SK-MEL-5 (cell line): ENCODE results near the gene VIM. TPM values are rescaled to one million over a fixed set of nuclear protein-coding genes. Genes with fewer than 3 reads are reported as not detected.

Source experiments
- DNase-seq: peaks from one replicate; pipeline ENCODE4 v3.0.0-alpha.2; 2016; ENCODE audit warnings: low read depth, low spot score
- in situ Hi-C: cut with HindIII; loops from 2 replicates; pipeline ENCODE4 v1.10.0; 2016; ENCODE audit warnings: low sequenced_read_pairs, high pct_unique_total_duplicates, low pct_unique_long_range_greater_than_20kb
- total RNA-seq: library from RNA; depleted of rRNA; stranded (reverse); fragments of >200 nt; shearing (Covaris generic); gene quantifications from 2 replicates; pipeline ENCODE4 v1.2.3, GENCODE V29; 2014

The VIM gene
- total RNA-seq, 1 experiment from 2014 or later = 2,306 TPM

DNA sequence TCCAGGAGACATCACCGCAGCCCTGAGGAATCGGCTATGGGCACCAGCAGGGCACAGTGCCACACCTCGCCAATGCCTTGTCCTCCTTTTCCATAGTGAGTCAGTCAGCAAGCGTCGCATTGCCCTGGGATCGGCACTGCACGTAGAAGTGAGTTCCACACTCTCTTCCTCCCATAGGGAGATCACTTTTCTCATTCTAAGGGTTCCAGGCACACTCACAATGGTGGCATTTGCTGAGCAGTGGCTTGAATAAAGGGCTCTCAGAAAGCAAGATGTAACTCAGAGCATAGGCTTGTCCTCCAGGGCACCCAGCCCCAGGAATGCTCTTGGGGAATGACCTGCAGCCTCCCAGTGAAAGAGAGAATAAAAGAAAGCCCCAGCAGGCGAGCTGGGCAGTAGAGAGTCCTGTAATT, 1.1 kb upstream of the VIM start:
- in situ Hi-C loops = loop anchor here (25.0 kb wide), 1 partner anchor 365 kb away; no protein-coding TSS in a partner anchor
- peak; percentile 47 for DNase-seq

DNA sequence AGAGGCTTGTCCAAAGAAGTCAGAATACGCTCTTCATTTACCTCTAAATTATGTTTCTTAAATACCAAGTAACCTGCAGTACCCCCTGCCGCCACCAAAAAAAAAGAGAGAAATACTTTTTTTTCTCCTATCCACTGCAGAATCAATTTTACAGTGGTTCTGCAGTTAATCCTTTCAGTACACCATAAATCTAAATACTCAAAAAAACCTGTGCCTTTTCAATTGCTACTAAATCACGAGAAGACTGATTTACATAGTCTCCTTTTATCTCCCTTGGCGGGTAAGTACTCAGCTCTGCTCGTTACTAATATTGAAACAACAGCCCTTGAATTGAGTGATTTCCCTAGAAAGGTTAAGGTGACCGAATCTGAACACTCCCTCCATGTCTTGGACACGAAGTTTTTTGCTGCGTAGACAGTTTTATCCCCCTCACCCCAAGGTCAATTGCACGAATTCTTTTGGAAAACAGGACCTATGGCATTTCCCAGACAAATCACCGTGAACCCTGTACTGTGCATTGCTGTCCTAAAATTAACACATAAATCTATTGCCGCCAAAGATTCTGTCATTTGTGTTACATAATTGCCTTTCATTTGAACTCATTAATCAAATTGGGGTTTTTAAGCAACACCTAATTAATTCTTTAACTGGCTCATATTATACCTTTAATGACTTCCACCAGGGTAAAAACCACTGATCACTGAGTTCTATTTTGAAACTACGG, 512 bp upstream of the VIM start:
- in situ Hi-C loops = loop anchor here (25.0 kb wide), 1 partner anchor 365 kb away; no protein-coding TSS in a partner anchor
- DNase-seq = no peak

DNA sequence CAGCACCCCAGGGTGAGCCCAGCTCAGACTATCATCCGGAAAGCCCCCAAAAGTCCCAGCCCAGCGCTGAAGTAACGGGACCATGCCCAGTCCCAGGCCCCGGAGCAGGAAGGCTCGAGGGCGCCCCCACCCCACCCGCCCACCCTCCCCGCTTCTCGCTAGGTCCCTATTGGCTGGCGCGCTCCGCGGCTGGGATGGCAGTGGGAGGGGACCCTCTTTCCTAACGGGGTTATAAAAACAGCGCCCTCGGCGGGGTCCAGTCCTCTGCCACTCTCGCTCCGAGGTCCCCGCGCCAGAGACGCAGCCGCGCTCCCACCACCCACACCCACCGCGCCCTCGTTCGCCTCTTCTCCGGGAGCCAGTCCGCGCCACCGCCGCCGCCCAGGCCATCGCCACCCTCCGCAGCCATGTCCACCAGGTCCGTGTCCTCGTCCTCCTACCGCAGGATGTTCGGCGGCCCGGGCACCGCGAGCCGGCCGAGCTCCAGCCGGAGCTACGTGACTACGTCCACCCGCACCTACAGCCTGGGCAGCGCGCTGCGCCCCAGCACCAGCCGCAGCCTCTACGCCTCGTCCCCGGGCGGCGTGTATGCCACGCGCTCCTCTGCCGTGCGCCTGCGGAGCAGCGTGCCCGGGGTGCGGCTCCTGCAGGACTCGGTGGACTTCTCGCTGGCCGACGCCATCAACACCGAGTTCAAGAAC, 1.1 kb downstream of the VIM start:
- peak; percentile 86 for DNase-seq
- in situ Hi-C loops = loop anchor here (25.0 kb wide), 1 partner anchor 367 kb away; no protein-coding TSS in a partner anchor

DNA sequence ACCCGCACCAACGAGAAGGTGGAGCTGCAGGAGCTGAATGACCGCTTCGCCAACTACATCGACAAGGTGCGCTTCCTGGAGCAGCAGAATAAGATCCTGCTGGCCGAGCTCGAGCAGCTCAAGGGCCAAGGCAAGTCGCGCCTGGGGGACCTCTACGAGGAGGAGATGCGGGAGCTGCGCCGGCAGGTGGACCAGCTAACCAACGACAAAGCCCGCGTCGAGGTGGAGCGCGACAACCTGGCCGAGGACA, 1.6 kb downstream of the VIM start:
- peak; percentile 11 for DNase-seq
- in situ Hi-C loops = loop anchor here (25.0 kb wide), 1 partner anchor 367 kb away; no protein-coding TSS in a partner anchor

DNA sequence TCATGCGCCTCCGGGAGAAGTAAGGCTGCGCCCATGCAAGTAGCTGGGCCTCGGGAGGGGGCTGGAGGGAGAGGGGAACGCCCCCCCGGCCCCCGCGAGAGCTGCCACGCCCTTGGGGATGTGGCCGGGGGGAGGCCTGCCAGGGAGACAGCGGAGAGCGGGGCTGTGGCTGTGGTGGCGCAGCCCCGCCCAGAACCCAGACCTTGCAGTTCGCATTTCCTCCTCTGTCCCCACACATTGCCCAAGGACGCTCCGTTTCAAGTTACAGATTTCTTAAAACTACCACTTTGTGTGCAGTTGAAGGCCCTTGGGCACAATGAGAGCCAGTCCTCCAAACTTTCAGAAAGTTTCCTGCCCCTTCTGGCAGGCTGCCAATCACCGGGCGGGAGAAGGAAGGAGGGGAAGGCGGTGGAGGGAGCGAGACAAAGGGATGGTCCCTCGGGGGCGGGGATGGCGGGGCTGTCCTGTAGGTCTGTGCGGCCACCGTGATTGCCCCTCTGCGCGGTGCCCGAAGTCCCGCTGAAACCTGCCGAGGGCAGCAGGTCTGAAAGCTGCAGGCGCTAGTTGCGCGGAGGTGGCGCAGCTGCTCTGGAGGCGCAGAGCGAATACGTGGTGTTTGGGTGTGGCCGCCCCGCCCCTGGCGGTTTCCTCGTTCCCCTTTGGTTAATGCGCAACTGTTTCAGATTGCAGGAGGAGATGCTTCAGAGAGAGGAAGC, 2.1 kb downstream of the VIM start:
- peak; percentile 83 for DNase-seq
- in situ Hi-C loops = loop anchor here (25.0 kb wide), 1 partner anchor 368 kb away; no protein-coding TSS in a partner anchor

DNA sequence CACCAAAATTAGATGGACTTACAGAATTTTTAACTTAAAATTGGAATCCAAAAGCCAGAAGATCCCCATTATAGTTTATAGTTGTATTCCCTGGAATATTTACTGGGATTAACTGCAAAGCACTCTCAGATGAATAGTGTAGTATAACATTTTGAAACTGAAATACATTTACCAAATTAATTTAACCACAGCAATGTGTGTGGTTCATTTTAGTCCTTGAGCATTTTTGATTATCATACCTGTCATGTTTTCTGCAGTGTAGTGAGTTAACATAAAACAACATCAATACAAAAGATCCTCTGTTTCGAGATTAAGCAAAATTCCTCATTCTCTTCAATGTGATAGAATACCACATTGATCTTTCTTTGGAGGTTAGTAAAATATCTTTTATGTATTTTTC, 3.7 kb downstream of the VIM start:
- in situ Hi-C loops = loop anchor here (25.0 kb wide), 1 partner anchor 369 kb away; no protein-coding TSS in a partner anchor
- DNase-seq = no peak

DNA sequence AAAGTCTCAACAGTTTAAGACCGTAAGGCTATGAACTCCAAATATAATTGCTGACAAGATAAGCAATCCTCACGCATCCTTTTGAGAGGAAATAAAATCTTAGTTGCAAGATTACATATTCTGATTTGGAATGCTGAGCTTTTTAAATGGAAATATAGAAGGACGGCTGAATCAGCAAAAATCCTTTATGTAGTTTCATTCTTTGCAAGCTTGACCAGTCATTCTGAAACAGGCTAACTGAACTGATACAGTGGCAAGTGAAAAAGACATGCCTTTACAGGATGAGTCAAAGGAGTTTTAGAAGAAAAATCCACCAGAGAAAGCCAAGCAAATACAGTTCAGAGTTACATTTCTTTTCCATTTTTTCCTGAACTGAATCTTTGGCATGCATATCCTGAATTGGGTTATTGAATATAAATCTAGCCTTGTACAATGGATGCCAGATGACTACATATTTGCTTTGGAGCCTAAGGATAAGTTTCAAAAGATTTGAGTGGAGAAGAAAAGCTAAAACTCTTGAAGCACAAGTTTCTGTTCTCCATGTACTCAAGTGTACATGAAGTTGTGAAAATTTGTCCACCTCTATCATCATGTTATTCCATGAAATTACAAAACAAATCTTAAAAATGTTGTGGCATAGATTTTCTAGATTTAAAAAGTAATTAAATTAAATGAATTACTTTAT, 4.4 kb downstream of the VIM start:
- in situ Hi-C loops = loop anchor here (25.0 kb wide), 1 partner anchor 370 kb away; no protein-coding TSS in a partner anchor
- DNase-seq = no peak

DNA sequence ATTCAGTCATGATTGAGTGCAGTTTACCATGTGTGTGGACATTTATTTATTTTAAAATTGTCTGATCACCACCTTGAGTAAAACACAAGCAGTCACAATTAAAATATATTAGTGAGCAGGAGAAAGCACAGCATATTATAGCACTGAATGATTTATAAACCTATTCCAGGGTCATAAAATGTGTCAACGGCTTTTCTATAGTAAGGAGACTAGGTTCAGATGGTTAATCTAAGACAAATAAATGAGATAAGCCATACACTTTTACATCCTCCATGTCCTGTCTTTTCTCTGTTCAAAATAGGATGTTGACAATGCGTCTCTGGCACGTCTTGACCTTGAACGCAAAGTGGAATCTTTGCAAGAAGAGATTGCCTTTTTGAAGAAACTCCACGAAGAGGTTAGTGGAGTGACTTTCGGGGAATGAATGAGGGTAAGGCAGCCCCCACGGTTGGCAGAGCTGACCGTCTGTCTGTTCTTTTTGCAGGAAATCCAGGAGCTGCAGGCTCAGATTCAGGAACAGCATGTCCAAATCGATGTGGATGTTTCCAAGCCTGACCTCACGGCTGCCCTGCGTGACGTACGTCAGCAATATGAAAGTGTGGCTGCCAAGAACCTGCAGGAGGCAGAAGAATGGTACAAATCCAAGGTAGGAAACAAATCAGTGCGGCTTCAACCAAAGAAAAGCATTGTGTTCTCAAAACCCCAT, 5.4 kb downstream of the VIM start:
- in situ Hi-C loops = loop anchor here (25.0 kb wide), 1 partner anchor 371 kb away; no protein-coding TSS in a partner anchor
- DNase-seq = no peak

DNA sequence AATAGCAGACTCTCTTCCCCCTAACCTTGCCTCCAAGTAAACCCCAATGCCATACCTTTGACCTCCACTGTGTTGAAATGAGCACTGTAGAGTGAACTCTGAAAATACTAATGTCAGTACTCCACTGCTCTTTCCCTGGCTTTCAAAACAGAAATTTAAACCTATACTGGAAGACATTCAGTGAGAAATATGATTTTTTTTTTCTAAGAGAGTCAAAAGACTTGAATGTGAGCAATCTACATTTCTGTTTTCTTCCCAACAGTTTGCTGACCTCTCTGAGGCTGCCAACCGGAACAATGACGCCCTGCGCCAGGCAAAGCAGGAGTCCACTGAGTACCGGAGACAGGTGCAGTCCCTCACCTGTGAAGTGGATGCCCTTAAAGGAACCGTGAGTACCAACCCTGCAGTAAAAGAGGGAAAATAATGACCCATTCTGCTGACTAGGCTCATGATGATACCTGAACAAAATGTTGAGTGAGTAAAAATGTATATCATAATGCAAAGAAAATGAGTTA, 6.4 kb downstream of the VIM start:
- in situ Hi-C loops = loop anchor here (25.0 kb wide), 1 partner anchor 372 kb away; no protein-coding TSS in a partner anchor
- no peak for DNase-seq

DNA sequence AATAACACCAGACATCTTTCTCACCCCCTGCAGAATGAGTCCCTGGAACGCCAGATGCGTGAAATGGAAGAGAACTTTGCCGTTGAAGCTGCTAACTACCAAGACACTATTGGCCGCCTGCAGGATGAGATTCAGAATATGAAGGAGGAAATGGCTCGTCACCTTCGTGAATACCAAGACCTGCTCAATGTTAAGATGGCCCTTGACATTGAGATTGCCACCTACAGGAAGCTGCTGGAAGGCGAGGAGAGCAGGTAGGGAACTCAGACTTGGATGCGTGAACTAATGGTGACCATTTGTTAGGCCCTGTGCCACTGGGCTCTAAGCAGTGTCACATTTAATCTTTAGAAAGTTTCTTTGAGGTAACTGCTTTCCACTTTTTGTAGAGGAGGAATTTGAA, 7.1 kb downstream of the VIM start:
- peak; percentile 45 for DNase-seq
- in situ Hi-C loops = loop anchor here (25.0 kb wide), 1 partner anchor 373 kb away; no protein-coding TSS in a partner anchor

DNA sequence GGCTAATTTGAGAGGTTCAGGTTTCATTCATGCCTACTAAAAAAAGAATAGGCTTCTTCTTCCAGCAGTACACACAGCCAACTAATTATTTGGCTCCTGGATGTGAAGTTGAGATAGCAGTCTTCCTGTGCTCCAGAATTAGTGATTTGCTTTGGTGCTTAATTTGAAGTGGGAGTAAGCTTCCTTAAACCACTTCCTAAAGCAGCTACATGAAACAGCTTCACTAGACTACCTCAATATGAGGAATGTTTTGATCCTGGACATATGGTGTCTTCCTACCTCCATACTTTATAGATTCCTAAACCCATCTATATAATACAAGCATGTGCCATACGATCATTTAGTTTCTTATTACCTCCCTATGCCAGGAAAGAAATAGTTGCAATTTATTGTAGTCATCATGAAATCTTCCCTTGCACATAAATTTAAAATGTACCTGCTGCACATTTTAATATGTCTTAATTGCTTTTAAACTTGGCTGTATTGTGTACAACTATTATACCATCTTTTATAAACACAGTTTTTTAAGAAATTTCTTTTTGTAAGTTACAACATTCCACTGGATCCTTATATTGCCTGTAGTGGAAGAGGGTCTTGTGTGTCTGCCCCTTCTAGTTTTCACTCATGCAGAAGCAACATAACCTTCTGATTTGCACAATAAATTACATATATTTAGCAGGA, 8.6 kb downstream of the VIM start:
- no peak for DNase-seq
- in situ Hi-C loops = loop anchor here (25.0 kb wide), 1 partner anchor 374 kb away; no protein-coding TSS in a partner anchor

DNA sequence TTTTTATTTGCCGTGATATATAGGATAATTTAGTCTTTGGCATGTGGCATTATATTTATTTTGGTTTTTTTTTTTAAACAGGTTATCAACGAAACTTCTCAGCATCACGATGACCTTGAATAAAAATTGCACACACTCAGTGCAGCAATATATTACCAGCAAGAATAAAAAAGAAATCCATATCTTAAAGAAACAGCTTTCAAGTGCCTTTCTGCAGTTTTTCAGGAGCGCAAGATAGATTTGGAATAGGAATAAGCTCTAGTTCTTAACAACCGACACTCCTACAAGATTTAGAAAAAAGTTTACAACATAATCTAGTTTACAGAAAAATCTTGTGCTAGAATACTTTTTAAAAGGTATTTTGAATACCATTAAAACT, 9.1 kb downstream of the VIM start:
- no peak for DNase-seq
- in situ Hi-C loops = loop anchor here (25.0 kb wide), 1 partner anchor 375 kb away; no protein-coding TSS in a partner anchor

DNA sequence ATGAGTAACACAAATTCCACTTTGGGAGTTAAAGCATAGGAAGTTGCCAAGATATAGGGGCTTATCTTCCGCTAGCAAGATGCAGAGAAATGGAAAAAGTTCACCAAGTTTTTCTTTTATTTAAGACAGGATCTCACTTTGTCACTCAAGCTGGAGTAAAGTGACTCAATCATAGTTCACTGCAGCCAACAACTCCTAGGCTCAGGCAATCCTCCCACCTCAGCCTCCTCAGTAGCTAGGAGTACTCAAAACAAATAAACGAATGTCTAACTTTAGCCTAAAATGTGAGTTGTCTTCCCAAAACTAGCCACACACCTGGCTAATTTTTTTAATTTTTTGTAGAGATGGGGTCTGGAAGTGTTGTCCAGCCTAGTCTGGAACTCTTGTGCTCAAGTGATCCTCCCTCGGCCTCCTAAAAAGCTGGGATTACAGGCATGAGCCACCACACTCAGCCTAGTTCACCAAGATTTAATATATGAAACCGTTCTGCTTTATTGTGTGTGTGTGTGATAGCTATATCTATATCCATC, 9.9 kb downstream of the VIM start:
- no peak for DNase-seq
- in situ Hi-C loops = loop anchor here (25.0 kb wide), 1 partner anchor 376 kb away; no protein-coding TSS in a partner anchor

DNA sequence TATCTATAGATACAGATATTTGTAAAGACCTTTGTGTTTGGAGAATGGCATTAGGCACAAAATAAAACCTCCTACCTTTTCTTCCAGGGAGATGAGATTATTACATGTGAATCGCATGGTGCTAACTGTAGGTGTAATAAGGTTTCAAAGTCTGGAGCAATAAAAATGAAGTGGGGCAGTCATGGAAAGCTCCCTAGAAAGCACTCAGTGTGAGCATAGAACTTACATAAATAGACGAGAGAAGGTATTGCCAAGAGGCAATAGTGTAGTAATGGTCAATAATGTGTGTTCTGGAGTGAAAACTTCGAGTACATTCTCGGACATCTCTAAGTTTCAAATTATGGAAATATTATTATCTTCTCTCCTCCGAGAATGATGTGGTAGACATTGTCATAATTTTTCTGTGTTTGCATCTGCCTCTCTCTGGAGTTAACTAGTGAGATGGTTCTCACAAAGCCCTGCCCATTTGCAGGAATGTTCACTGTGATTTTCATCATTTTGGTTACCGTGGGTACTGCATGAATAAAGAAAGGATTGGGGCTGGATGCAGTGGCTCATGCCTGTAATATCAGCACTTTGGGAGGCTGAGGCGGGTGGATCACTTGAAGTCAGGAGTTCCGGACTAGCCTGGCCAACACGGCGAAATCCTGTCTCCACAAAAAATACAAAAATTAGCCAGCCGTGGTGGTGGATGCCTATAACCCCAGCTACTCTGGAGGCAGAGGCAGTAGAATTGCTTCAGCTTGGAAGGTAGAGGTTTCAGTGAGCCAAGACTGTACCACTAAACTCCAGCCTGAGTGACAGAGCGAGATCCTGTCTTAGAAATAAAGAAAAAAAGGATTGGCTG, 10.6 kb downstream of the VIM start:
- DNase-seq = peak; percentile 70
- in situ Hi-C loops = loop anchor here (25.0 kb wide), 1 partner anchor 376 kb away; no protein-coding TSS in a partner anchor
